ENCODE results near the gene LASP1.

GRCh38 chr17:38970128-38970527, 100.3 kb downstream of the LASP1 start:
- TF ChIP-seq GATA2 (IDR thresholded peaks at IDR 0.05; ENCODE audit: low read depth, low read length) (no peak), GATA3 (IDR thresholded peaks at IDR 0.05; ENCODE audit: low read depth, low read length) (no peak)
